GM18858 (cell line): ENCODE results near the gene MRPS14.
"Not testable (repeated sequence)": the region's sequence is repeated elsewhere in the genome, so short reads cannot be mapped to it uniquely, and the experiment has no call there.

Source experiments
- ATAC-seq: cut with Tn5 transposase; IDR thresholded peaks from one replicate; pipeline ENCODE4 v1.9.1; 2021; ENCODE audit not compliant: unreplicated experiment

Gene MRPS14

DNA sequence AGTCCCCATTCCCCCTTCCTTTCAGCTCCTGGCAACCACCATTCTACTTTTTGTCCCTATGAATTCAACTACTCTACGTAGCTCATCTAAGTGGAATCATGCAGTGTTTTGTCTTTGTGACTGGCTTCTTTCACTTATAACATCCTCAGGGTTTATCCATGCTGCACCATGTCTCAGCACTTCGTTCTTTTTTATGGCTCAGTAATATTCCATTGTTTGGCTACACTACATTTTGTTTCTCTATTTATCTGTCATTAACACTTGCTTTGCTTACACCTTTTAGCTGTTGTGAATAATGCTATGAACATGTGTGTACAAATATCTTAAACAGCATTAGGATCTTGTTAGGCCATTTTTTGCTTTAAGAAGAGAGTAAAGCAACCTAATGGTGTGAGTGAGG is 1.5 kb upstream of the MRPS14 start:
- ATAC-seq, result no peak

DNA sequence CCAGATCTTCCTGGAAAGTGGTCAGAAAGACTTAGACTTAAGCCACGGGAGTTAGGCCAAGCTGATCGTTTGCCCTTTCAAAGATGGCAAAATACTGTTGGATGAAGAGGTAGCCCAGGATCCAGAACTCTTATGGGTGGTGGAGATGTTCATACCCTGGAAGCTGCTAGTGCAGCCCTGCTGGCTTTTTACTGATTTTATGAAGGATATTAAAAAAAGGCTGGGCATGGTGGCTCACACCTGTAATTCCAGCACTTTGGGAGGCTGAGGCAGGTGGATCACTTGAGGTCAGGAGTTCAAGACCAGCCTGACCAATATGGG is 657 bp upstream of the MRPS14 start:
- not testable (repeated sequence) for ATAC-seq

DNA sequence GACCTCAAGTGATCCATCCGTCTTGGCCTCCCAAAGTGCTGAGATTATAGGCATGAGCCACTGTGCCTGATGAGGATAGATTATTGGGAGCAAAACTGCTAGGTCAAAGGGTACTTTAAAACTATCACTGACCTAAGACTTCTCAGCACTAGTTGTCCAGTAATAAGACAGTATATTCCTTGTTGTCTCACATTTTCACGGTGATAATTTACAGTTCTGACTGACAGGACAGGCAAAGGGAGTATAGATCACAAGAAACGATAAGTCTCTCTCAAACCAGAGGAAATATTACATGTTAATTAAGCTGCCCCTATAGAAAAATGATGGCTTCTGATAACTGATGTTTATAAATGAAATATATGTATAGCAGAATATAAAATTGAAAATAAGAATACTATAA is 3.7 kb downstream of the MRPS14 start:
- no peak for ATAC-seq

DNA sequence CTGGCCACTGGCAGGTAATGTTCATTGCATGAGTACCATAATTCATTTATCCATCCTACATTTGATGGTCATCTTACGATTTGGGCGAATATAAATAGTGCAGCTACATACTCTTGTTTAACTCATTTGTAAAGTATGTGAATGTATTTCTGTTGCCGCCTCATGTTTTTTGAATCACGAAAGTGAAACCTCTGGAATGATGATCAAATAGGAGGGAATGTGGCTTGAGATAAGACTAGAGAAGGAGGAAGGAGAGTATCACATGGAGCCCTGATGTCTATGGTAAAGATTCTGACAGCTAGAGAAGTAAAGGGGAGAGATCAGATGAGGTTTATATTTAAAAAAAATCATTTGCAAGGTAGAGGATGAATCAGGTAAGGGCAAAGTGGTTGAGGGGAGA is 8.0 kb downstream of the MRPS14 start:
- ATAC-seq, result no peak

DNA sequence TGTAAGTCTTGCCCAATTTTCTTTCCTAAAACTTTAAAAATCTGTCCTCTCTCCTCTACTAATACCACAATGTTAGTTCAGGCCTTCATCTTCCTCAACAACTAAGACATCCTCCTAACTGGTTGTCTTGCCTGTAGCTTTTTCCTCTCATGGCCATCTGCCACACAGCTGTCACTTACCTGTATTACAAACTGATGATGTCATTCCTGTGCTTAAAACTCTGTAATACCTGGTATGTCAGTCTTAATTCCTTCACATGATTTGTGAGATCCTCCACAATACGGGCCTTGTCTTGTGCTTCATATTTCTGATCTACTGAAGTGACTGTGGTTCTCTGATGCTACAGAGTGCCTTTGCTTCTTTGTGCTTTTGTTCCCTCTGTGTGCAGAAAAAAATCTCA is 9.8 kb downstream of the MRPS14 start:
- no peak for ATAC-seq

DNA sequence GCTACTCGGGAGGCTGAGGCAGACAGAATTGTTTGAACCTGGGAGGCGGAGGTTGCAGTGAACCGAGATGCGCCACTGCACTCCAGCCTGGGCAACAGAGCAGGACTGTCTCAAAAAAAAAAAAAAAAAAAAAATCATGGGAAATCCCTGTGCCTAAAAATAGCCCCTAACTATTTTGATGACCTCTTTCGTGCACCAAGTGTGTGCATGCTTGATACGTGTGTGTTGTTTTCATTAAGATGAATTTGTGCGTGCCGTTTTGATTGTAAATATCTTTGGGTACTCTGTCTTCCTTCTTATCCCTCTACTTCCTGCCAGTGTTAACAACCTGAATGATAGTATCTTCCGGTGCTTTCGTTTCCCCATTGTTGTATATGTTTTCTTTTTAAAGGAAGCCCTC is 13.7 kb downstream of the MRPS14 start:
- no peak for ATAC-seq

DNA sequence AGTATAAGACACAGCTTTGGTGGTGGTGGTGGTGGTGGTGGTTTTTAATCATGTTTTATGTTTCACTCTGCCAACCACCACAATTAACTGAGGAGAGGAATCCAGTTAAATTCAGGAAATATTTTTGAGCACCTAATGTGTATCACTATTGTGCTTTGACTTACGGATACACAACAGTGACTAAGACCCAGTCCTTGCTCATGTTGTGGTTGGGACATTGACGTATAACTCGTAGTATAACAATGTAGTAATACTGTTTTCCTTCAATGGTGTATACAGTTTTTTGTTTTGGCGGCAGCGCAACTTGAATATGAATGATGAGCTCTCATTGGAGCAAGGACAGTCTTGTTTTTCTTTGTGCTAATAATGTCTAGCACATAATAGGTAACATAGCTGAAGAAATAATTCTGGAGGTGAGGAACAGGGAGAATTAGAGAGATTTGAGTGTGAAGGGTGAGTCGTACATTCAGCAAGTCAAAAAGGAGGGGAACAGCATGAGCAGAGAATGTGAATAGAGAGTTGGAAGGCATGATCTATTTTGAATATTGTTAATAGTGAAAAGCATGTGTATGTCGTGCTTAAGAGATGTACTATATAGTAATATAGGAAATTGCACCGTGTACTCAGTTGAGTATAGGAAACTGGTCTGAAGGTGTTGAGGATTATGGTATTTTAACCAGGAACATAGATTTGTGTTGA is 18.0 kb downstream of the MRPS14 start:
- ATAC-seq, result no peak

DNA sequence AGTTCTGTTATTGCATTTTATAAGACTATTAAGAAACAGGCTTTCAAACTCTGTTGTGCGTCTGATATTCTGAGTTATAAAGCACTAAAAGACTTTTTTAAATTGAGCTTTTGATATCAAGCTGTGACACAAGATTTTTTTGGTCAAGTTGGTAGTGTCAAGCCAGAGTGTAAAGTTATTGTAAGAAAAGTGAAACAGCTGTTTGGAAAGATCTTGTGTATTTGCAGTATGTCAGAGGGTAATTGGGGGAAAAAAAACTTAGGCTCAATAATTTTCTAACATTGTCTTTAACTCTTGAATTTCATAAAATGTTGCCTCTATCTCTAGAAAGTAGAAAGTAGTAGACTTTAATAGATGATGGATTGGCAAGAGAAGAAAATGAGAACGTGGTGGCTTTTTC is 19.7 kb downstream of the MRPS14 start:
- no peak for ATAC-seq

DNA sequence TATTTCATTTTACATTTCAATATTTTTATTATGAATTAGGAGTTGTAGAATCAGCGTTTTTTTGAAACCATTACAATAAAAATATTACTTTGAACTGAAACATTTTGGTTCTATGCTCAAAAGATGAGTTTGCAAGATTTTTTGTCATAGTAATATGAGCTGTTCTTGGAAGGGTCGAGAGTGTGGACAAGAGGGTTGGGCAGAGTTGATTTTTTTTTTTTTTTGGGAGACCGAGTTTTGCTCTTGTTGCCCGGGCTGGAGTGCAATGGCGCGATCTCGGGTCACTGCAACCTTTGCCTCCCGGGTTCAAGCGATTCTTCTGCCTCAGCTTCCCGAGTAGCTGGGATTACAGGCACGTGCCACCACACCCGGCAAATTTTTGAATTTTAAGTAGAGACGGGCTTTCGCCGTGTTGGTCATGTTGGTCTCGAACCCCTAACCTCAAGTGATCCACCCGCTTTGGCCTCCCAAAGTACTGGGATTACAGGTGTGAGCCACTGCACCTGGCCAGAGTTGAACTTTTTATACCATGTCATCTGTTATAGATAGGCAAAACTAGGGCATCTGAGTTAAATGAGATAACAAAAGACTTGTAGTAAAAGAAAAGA is 20.2 kb downstream of the MRPS14 start:
- ATAC-seq, result no peak

DNA sequence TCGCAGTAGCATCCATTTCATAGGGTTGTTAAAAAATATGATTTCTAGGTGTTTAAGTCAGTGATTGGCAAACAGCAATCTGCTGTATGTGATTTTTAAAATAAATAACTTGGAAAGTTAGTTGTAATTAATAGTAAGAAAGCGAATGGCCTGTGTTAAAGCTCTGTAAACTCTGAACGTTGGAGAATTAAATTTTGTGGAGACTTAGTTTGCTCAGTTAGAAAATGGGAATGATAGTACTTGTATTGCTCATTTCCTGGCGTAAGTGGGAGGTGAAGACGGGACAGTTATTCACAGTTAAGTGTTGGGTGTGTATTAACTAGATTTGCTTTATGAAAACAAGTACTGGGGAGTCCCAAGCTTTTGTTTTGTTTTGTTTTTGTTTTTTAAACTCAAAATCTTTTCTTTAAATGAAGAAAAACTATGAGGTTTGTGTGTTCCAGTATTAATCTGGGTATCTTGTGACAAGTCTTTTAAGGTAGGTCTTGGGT is 22.5 kb downstream of the MRPS14 start:
- no peak for ATAC-seq

DNA sequence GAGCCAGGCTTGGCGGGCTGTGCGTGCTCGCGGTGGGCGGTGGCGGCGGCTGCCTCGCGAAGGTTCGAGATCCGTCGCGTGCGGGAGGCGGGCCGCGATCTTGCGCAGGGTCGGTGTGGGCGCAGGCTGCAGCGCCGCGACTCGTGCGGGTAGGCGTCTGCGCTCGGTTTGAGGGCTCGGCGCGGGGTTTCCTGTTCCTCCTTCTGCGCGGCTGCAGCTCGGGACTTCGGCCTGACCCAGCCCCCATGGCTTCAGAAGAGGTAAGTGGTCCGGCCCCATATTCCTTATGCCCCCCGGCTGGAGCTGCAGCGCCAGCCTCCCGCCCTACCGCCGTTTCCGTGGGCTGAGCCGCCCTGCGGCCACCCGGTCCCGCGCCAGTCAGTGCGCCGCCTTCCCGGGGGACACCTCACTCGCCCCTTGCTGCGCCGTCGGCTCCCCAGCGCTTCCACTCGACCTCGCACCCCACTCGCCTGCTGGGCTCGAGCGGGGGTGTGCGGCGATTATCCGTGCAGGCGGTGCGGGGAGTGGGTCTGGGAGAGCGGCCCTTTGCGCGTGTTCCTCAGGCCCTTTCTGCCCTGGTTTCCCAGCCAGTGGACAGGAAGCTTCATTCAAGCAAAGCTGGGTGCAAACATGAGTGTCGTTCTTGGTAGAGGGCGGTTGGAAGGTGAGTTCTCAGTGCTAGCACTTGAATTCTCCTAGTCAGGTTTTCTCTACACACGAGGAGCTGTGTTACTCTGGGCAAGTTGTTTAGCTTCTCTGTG is 23.1 kb downstream of the MRPS14 start, which contains the start of gene CACYBP:
Gene CACYBP, plus strand, starts transcription at position 12 of the 761 bp plus-strand sequence. Its CDS starts 234 bp downstream, at position 246.
- ATAC-seq, result no peak

DNA sequence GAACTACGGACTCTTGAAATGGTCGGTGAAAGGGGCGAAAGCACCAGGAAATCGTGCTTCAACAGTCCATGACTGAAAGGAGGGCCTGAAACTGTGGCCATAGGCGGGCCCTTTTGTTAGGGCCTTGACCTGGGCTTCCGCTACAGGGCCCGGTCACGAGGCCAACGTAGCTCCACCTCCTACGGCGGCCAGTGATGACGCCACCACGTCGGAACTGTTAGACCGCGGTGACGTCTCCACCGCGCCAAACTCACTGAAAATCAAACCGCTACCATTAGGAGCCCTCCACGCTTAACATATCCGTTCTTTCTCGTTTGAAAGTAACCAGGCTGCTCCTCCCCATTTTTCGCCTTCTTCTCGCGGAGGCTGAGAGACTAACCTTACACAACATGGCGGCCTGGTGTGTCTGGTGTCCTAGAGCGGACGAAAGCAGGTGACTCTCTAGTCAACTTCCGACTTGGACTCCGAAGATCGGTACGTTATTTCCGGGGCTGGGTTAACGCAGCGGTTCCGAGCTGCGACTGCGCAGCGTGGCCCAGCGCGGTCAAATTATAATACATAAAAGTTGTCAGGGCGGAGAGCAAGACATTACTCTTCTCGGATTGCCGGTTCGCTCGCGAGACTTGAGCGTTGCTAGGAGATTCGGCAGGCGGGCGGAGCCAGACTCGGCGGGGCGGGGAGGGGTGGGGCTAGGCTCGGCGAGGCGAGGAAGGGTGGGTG is 23.8 kb downstream of the MRPS14 start:
- ATAC-seq, result peak; percentile 67

DNA sequence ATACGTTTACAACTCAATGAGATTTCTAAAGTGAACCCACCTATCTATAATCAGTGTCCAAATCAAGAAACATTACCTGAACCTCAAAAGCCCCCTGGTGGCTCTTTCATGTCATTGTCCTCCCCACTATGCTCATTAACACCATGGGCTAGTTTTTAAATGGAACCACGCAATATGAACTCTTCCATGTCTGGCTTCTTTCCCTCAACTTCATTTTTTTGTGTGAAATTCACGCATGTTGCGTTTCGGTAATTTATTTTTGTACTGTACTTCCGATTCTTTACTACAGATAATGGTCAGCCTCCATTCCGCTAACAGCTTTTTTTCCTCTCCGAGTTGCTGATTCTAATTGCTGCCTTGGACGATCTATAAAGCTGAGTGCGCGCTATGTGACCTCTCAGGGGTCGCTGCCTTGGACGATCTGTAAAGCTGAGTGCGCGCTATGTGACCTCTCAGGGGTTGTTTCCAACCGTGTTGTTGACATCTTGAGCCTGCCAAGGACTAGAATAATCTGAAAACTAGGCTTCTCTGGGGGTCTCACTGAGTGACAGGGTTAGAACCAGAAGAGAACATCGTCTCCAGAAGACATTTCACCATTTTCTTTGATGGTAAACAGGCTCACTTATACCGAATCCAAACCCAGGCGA is 24.5 kb downstream of the MRPS14 start:
- ATAC-seq, result no peak

DNA sequence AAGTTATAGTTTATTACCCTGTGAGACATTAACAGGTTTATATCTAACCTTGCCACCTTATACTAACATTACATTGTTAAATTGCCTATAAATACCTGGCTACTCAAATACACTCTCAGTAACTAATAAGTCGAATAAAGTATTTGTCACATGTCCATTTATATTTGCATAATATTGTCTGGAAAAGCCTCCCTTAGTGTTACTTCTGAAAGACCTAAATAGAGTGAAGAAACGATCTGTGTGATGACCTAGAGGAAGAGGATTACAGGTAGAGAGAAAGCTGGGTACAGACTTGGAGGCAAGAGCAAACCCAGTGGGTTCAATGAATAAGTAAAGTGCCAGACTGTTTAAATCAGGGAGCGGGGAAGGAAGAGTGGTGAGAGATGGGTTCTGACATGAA is 26.2 kb downstream of the MRPS14 start:
- ATAC-seq, result no peak

DNA sequence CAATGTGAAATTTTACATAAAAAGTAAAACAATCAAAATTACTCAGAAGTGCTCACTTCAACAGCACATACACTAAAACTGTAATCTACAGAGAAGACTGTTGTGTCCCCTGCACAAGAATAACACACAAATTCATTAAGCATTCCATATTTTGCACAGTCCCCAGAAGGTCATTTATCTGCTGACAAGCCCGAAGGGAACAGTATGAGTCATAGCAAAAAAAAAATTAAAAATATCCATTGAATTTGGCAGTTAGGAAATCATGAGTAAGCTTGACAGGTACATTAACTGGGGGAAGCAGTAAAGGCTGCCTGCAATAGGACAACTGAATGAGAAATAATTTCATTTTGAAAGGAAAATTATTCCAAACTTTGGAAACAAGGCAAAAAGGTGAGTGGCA is 26.7 kb downstream of the MRPS14 start:
- no peak for ATAC-seq

DNA sequence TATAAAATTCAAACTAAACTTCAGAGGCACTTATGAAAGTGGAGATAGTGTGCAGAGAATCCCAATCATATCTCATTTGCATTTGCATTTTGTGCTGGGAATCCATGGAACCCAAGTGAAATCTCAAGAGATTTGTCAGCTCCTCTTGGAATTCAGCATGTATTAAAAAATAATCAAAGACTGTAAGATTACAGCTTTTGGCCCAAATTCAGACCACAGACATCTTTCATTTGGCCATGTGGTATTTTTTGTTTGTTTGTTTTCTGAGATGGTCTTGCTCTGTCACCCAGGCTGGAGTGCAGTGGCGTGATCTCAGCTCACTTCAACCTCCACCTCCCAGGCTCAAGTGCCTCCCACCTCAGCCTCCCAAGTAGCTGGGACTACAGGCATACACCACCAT is 27.3 kb downstream of the MRPS14 start:
- ATAC-seq, result no peak

DNA sequence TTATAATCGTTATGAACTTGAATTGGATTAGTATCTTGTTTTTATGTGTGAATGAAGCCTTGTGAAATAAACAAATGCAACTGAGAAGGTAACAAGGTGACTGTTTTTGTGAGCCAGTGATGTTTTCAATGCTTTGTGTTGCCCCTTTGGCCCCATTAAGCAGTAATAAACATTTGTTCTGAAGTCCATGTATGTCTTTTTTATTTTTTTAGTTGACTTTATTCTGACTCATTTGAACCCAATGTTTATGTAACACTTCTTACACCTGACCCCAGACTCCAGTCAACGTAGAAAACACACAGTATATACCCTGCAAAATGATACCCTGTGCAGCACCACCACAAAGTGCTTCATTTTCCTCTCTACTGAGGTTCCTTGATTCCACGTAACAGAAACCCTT is 28.1 kb downstream of the MRPS14 start:
- ATAC-seq, result no peak

DNA sequence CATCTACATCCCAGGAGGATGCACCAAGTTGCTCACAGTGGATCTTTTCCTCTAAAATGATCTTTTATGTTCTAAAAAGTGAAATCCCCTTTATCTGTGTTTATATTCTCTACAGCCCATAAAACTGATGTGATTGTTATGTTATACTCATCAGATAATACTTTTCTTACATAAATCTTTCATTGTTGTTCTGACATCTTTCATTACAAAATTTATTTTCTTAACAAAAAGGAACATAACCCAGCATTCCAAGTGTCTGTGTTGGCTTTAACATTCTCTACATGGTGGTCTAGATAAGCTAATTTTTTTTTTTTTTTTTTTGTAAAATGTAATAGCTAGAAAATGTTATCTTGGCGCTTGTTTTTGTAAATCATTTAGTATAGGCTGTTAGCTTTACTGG is 31.8 kb downstream of the MRPS14 start:
- no peak for ATAC-seq

DNA sequence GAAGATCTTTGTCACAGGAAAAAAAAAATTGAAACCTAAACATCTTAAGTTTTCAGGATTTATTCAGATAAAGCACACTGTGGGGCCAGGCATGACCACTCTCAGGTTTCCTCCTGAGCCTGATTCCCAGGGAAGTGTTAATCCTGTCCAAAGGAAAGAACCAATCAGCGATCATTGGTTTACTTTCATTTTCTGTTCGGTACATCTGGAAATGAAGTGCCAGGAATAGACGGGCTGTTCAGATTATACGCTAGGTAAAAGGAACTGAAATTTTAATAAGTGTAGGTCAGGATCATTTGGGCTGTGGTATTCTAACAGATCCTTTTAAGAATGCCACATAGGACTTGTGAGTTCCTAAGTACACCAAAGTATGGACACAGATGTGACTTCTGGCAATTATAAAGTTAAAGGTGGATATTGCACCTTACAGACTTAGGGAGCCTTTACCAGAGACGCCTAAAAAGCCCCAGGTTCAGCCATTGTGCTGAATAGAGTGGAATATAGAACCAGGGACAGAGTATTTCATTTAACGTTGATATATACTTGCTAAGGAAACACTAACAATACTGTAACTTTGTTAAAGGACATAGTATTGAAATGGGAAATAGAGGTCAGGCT is 32.7 kb downstream of the MRPS14 start:
- ATAC-seq, result peak; percentile 42

DNA sequence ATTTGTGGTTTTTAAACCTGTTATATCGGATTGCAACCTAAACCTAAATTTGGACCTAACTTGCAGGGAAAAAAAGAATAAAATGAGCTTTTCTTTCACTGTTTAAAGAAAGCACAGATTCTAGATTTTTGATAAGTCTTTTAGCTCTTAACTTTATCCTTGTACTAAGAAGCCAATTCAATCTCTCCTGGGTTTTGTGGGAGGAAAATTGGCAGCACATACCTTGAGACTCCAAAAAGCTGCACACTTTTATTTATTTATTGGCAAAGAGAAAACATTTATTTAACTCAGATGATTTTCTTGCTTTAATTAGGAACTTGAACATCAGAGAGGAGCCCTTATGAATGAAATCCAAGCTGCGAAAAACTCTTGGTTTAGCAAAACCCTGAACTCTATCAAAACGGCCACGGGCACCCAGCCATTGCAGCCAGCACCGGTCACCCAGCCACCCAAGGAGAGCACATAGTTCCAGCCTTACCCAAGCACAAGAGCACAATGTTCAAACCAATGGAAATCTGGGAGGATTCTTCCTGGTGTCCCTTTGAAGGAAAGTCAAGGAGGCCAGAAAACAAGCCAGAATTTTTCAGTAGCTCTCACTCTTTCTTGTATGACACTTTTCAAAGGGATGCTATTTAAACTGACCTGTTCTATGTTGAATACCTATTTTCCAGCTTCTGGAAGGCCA is 33.5 kb downstream of the MRPS14 start:
- ATAC-seq, result no peak
